Fibroblast of pulmonary artery (primary cell): ENCODE data around the gene PSME3.
"Not testable (repeated sequence)": the region's sequence is repeated elsewhere in the genome, so short reads cannot be mapped to it uniquely, and the experiment has no call there.

Source experiments
- DNase-seq: peaks from one replicate; pipeline ENCODE4 v3.0.0-alpha.2; 2010; ENCODE audit warnings: low read depth
- H3K4me3 ChIP-seq: replicated peaks from 2 replicates; pipeline ENCODE4 v1.5.1; 2011; ENCODE audit warnings: low read depth, mild to moderate bottlenecking, control low read depth, low read length, moderate library complexity
- TF ChIP-seq, protein P1 (sequence below): IDR thresholded peaks from 2 replicates; pipeline ENCODE4 v1.5.1; 2011; ENCODE audit warnings: mild to moderate bottlenecking, control low read depth, low read length, inconsistent platforms; ENCODE audit errors: missing control alignments

PSME3 gene

GRCh38 chr17:42880776-42881310 lies 47.6 kb downstream of the PSME3 start:
- H3K4me3 ChIP-seq = no peak overlapping the region
- DNase-seq = no peak
- TF ChIP-seq, protein P1, sequence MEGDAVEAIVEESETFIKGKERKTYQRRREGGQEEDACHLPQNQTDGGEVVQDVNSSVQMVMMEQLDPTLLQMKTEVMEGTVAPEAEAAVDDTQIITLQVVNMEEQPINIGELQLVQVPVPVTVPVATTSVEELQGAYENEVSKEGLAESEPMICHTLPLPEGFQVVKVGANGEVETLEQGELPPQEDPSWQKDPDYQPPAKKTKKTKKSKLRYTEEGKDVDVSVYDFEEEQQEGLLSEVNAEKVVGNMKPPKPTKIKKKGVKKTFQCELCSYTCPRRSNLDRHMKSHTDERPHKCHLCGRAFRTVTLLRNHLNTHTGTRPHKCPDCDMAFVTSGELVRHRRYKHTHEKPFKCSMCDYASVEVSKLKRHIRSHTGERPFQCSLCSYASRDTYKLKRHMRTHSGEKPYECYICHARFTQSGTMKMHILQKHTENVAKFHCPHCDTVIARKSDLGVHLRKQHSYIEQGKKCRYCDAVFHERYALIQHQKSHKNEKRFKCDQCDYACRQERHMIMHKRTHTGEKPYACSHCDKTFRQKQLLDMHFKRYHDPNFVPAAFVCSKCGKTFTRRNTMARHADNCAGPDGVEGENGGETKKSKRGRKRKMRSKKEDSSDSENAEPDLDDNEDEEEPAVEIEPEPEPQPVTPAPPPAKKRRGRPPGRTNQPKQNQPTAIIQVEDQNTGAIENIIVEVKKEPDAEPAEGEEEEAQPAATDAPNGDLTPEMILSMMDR = no peak

GRCh38 chr17:42881706-42882105 lies 48.5 kb downstream of the PSME3 start:
- not testable (repeated sequence) for DNase-seq, H3K4me3 ChIP-seq

GRCh38 chr17:42882166-42882565 lies 49.0 kb downstream of the PSME3 start:
- no peak for DNase-seq
- no peak overlapping the region for H3K4me3 ChIP-seq
- TF ChIP-seq, protein P1 = no peak

DNA sequence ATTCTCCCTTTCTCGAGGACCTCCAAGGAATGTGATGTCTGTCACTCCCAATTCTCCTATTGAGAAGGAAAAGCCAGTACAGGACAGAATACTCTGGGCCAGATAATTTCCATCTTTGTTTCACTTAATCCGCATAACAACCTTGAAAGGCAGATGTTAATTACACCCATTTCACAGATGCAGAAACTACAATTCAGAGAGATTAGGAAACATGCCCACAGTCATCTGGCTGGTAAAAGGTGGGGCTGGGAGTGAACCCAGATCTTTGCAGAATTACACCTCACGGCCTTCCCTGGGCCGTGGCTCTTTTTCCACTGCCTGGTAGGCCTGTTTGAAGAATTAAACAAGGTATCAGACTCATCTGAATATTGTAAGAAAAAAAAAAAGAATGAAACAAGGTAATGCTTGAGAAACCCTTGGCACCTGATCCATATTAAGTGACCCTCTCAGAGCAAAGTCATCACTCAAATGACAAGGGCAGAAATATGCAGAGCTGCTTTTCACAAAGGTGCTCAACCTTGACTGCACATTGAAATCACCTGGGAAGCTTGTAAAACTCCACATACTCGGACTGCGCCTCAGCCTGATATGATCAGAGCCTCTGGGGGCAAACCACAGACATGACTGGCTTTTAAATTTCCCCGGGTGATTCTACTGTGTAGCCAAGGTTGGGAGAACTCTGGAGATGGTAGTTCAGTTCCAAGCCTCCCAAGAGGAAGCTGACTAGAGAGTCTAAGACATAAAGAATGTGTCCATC lies 50.8 kb downstream of the PSME3 start:
- DNase-seq = no peak
- TF ChIP-seq, protein P1 = no peak
- H3K4me3 ChIP-seq = no peak overlapping the region

- DNase-seq, H3K4me3 ChIP-seq: not testable (repeated sequence)
These were observed 52.6 kb downstream of the PSME3 start for GRCh38 chr17:42885806-42886205.

- TF ChIP-seq, protein P1 = no peak
- H3K4me3 ChIP-seq = no peak overlapping the region
- DNase-seq = no peak
These were observed 53.3 kb downstream of the PSME3 start for GRCh38 chr17:42886283-42887176.

- no peak overlapping the region for H3K4me3 ChIP-seq
- TF ChIP-seq, protein P1 = no peak
- DNase-seq = no peak
These were observed 56.6 kb downstream of the PSME3 start for GRCh38 chr17:42889809-42890208.
